ENCODE measurements around the gene CSNK1A1.
"Not testable (repeated sequence)": the region's sequence is repeated elsewhere in the genome, so short reads cannot be mapped to it uniquely, and the experiment has no call there.

Gene CSNK1A1

DNA sequence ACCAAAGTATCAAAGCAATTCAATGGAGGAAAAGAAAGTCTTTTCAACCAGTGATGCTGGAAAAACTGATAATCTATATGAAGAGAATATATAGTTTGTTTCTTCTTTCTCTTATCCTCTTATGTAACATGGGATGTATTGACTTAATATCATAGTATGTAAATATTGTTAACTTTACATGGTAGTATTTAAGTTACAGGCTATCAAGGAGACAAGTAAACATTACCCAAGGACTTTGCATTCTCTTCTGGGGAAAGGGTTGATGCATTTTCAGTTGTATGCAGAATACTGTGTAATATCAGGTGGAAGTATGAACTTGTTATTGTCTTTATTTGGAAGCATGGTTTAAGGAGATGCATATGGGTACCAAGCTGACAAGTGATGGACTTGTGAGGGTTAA is 20.9 kb upstream of the CSNK1A1 start:
- no peak for FAIRE-seq

- no peak for FAIRE-seq
Measured at GRCh38 chr5:149567226-149567625, 16.0 kb upstream of the CSNK1A1 start.

DNA sequence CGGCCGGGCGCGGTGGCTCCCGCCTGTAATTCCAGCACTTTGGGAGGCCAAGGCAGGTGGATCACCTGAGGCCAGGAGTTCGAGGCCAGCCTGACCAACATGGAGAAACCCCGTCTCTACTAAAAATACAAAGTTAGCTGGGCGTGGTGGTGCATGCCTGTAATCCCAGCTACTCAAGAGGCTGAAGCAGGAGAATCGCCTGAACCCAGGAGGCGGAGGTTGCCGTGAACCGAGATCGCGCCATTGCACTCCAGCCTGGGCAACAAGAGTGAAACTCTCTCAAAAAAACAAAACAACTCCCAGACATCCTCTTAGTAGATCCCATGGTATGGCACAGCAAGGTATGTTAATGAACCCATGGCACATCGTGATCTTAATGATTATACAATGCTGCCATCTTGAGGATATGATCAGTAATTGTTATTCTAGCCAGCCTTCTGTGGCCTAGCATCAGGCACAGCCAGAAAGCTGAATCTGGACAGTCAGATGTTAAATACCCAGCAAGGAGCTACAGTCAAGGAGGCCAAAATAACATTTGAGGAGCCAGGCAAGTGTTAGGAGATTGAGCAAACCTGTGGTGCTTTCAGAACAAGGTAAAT is 13.4 kb upstream of the CSNK1A1 start:
- peak; percentile 98 for FAIRE-seq

DNA sequence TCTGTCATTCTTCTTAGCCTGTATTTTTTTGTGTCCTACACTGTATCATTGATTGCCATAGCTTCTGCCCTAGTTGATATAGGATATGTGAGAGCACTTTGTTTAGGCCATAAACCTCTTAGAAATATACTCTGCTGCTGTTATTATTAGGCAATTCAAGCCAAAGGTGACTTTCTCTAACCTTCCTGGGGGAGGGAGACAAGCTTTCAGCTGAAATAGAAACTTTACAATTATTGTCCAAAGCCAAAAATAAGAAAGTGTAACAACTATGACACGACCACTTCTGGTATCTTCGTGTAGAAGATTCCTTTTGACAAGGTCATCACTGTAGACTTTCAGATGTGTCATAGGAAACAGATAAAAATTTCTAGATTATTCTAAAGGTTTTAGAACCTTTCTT is 12.2 kb upstream of the CSNK1A1 start:
- no peak for FAIRE-seq

DNA sequence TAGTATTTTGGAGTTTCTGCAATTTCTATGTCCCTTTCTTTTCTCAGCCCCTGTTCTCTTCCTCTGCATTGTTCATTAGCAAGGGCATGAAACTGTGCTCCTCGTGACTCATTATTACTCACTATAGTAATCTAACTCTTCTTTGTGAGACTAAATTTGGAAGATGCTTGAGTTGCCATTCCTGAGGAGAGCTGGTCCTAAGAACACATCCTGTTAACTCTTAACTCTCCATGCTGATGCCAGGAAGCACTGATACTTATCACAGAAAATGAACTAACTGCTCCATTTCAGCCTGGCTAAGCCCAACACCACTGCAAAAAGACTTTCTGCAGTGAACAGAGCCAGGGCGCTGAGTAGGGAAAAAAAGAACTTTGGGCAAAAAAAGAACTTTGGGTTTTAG is 10.6 kb upstream of the CSNK1A1 start:
- FAIRE-seq = peak; percentile 88

DNA sequence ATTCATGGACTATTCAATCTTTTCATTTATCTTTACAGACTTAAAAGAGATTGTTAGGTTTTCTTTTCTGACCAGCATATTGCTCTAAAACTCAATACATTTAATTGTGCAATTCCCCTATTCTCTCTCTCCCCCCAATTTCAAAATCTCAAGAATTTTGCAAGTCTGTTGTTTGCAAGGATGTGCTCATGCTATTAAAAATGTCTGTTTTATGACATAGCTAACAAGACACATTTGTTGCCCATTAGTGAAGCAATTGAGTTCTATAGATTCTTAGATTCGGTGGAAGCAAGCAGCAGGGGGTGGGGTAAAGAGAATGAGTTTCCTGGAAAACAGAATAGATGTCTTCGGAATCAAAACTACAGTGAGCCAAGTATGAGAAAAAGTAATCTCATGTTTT is 8.5 kb upstream of the CSNK1A1 start:
- FAIRE-seq = no peak

- no peak for FAIRE-seq
Measured at GRCh38 chr5:149552553-149553160, 1.4 kb upstream of the CSNK1A1 start.

DNA sequence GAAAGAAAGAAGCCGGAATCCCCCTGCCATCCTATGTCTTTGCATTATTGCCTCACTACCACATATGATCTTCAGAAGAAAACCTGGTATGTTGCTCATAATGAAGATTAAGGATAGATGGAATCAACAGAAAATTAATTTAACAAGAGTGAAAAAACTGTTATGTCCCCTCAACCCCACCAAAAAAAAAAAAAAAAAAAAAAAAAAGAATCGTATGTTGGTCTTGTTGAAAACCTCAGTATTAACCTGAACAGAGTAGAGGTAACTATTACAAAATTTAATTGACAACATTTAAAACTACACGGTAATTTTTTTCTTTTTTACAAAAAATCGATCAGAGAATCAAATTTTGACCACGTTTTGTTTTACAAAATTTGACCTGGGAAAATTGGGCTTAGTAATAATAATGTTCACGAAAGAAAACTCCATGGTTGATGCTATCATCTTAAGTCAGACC is 827 bp upstream of the CSNK1A1 start:
- FAIRE-seq = no peak

DNA sequence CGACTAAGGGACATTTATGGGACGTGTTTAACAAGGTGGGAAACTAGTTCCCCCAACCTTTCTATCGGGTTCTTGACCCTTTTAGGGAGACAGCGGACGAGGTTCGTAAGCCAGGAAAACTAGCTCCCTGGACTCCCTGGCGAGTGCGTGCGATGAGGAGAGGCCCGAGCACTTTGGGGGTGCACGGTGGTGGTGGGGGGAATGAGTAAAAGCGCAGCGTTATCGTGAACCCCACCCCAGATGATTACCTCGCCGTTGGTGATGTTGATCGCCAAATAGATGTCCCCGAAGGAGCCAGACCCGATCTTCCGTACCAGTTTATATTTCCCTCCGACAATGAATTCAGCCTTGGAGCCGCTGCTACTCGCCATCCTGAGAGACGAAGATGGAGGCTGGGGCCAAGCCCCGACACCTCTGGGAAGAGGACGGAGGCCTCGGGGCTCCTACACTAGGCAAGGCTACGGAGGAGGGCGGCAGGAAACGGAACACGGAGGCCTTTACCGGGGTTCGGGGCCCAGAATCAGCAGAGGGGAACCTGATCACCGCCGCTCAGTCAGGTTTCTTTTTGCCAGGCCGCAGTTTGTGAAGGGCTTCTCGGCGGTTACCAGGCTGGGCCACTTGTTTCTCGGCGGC is 529 bp downstream of the CSNK1A1 start:
- no peak for FAIRE-seq

DNA sequence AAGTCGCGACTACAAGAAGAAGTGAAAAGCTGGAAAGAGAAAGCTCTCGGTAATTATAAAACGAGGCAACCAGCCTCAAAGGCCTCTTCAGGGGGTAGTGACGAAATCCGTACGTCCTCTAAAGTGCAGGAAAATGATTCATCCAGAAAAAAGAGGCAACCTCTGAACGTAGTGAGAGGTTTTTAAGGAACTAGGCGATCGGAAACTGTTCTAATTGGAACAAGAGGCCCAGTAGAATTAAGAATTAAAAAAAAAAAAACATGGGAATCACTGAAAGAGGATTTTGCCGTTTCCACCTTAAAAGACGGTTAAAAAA is 1.0 kb downstream of the CSNK1A1 start:
- FAIRE-seq = no peak

DNA sequence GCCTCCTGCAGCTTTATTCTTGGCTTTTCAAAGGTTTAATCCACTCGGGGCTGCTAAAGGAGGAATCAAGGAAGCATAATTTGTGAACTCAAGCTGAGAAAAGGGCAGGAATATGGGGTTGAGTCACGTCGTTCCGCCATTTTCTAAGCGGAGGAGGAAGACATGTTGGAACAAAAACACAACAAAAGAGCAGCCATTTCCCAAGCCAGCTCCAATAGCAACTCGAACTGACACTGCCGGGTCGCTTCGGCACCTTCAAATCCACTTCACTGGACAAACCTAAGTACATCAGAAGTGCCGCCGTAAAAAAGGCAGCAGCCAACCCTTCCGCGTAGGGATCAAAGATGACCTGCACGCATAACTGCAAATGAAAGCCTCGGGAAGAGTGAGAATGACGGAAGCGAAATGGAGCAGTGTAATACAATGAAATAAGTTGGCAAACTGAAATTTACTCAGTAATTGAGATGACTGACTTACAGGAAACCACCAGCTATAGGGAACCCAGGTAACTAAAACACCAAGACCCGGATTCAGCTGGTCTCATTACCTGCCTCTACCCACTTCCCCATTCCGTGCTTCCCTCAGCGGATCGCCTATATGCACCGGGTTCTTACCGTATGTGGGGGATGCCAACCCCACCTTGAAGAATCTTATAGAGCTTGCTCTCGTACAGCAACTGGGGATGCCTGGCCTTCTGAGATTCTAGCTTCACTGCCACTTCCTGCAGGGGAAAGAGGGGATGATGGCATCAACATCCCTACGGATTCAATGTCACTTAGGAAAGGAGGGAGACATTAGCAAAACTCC is 1.6 kb downstream of the CSNK1A1 start:
- no peak for FAIRE-seq

DNA sequence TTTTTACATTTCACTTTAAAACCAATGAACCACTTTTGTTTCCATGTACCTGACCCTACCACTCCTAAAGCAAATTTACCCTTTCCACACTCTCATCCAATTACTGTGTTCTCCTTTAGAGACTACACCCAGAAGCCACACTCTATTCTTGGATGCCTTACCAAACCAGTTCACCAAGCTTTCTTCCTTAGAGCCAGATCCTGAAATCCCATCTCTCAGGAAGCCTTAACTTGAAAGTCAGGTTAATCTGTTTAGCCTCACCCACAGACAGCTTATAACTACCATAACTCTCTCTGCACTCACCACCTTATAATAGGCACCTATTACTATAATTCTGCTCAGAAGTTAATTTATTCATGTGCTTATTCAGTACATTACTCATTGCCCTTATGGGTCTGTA is 4.3 kb downstream of the CSNK1A1 start:
- no peak for FAIRE-seq

- FAIRE-seq = no peak
Measured at GRCh38 chr5:149545327-149545726, 5.9 kb downstream of the CSNK1A1 start.

DNA sequence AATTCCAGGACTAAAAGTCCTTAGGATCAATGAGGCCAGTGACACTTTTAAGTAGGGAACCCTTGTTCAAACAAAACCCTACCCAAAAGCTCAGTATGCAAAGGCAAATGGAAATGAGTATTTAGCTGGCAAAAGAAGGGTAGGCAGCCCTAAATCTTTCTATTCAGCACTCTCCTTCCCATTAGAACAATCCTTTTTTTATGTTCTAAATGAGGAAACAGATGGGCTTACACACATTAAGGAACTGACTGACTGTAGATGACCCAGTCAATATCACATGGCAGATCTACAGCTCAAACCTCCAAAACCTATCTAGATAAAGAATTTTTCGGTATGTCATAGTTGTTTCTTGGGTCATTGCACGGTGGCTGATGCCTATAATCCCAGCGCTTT is 7.2 kb downstream of the CSNK1A1 start:
- FAIRE-seq = no peak

DNA sequence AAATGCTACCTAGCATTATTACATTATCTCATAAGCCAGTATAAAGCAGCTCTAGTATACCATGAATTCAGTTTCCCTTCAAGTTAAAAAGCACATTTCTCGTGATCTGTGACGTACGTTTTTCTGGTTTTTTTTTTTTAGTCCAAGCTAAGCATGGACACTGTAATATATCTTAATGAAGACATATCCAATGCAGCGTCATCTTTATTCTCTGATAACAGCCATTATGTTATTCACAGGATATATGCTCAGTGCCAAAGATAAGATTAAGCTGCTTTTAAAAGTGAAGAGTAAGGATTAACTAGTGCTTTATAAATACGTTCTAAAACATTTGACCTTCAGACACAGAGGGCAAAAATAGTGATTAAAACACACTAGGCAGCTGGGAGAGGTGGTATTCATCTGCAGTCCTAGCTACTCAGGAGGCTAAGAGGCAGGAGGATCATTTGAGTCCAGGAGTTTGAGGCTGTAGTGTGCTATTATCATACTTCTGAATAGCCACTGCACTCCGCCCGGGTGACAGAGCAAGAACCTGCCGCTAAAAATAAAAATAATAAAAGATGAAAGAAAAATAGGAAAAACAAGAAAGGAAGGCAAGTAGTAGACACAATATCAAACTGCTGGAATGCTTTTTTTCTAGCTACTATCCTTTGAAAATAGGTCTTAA is 7.7 kb downstream of the CSNK1A1 start:
- FAIRE-seq = no peak

DNA sequence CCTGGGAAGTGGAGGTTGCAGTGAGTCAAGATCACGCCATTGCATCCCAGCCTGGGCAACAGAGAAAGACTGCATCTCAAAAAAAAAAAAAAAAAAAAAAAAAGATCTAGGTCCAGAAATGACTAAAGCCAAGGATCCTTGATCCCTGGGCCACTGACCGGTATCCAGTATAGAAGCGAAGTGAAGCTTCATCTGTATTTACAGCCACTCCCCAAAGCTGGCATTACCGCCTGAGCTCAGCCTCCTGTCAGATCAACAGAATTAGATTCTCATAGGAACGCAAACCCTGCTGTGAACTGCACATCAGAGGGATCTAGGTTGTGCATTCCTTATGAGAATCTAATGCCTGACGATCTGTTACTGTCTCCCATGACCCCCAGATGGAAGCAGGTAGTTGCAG is 9.3 kb downstream of the CSNK1A1 start:
- FAIRE-seq = no peak

DNA sequence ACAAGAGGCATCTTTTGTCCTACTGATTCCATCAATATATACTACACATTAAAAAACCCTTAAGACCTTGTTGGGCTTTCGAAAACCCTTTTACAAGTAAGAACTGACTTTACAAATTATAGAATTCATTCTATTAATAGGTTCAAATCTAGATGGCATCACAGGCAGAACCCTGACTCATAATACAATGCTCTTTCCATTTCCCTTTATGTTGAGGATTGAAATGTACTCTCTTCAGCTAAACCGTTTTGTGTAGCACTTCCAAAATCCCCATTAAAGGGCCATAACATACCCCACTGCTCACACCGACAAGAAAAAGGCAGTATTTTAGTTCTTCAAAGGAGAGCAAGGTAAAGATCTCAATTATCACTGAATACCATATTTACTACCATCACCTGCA is 11.2 kb downstream of the CSNK1A1 start:
- no peak for FAIRE-seq

DNA sequence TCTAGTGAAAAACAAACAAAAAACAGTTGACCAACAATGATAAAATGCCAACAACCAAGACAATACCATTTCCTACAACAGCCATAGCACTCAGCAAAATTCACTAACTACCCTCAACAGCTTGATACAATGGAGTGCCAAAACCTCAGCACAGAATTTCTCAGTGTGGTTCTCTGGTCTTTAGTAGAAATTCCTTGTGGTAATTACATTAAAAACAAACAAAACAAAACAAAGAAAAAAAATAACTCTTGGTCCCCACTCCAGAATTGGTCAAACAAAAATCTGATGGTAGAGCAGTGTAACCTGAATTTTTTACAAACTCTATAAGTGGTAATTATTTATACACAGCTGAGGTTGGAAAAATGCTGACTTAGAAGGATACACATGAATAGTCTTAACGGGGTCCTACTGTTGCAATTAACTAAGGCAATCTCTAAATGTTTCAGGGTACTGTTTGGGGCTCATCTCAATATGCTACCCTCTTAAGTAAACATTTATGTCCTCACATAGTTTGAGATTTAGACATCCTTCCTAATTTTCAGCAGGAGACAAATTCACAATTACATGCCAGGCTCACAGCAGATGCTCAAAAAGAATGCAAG is 13.8 kb downstream of the CSNK1A1 start:
- no peak for FAIRE-seq

GRCh38 chr5:149535787-149536186 is 15.5 kb downstream of the CSNK1A1 start:
- FAIRE-seq = not testable (repeated sequence)

- FAIRE-seq = no peak
Measured at GRCh38 chr5:149532413-149532812, 18.8 kb downstream of the CSNK1A1 start.

DNA sequence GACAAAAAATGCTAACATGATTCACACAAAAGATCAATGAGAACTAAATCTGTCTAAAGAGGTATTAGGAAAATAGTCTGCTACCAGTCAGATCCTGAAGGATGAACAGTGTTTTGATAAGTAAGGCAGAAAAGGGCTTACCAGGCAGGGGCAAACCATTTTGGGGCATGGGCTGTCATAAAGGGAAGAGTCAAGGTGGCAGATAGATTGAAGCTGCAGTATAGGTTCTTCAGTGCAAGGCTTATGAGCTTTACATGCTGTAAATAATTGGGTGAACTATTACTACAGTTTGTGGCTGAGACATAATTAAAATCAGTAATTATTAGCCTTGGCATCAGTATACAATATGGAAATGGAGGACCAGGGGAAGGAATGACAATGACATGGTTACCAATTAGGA is 21.8 kb downstream of the CSNK1A1 start:
- FAIRE-seq = no peak

DNA sequence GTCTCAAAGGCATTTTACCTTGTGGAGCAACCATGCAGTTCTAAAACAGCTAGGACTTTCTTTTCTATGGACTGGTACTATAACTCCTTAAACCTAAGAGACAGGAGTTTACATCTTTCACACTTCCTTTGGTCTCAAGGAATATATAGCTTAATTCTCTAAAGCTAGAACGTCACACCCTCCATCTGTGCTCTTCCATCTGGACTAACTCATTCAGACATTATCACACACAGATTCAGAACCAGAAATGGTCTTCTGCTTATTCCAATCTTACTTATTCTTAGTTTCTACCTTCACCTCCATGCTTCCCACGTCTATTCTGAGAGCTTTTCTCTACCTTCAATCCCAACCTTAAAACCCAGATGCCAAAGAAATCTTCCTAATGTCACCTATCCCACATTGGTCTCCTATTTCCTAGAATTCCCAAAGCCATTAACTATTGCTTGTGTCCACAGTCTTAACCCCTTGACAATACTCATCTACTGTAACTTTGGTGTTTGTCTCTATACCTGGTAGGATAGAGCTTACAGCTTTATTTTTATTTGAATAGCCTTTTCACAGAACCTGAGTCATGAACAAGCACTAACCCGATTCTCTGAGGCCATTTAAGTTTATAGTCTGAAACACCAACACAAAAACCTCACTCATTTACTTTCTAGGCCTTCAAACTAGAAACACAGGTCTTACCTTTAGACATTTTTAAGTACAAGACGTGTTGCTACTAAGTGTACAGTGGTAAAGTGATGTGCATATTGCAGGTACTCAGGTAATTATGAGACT is 22.8 kb downstream of the CSNK1A1 start:
- FAIRE-seq = no peak
